Measurements from ENCODE around the gene RNF123. TPM values are rescaled to one million over a fixed set of nuclear protein-coding genes. Genes with fewer than 3 reads are reported as not detected.
A peak's percentile ranks its signal among the peaks of the same experiment; 100 is the strongest.
"Not testable (repeated sequence)": the region's sequence is repeated elsewhere in the genome, so short reads cannot be mapped to it uniquely, and the experiment has no call there.

The RNF123 gene
- total RNA-seq, 3 donors from 2014 or later (not counting 1 experiment from before 2014, with no cell fraction given) = 48.5 to 58.7 (median 55.6) TPM

GRCh38 chr3:49683162-49683561 is 6.2 kb upstream of the RNF123 start:
- H3K27ac Mint-ChIP-seq = no peak overlapping the region
- Histone ChIP-seq H3K4me3 (ENCODE audit: low read length) (no peak overlapping the region), H3K4me1 (ENCODE audit: control insufficient read depth, insufficient read depth, low read length) (peaks cover 15% of the 10 kb centered on the region), H3K36me3 (ENCODE audit: control insufficient read depth, insufficient read depth, low read length) (peaks cover 53% of the 10 kb centered on the region), H3K27ac (ENCODE audit: low read length) (no peak overlapping the region), H3K9me3 (ENCODE audit: control insufficient read depth, insufficient read depth, low read length) (no peaks in the 10 kb centered on the region), H3K27me3 (ENCODE audit: control insufficient read depth, insufficient read depth, low read length) (peaks cover 2% of the 10 kb centered on the region)
- H3K9me3 Mint-ChIP-seq = no peaks in the 10 kb centered on the region
- H3K4me1 Mint-ChIP-seq = peaks cover 6 to 9% of the 10 kb centered on the region in 2 donors
- intact Hi-C loops (cut with micrococcal nuclease) = no loop called here
- H3K4me3 Mint-ChIP-seq = no peak overlapping the region
- 100% methylated on average over 6 of the region's 6 CpGs for WGBS (ENCODE audit: insufficient coverage)
- peaks cover 8% of the 10 kb centered on the region for H3K36me3 Mint-ChIP-seq
- DNase-seq = no peak
- TF ChIP-seq CTCF (IDR thresholded peaks at IDR 0.05) = no peak
- no peaks in the 10 kb centered on the region for H3K27me3 Mint-ChIP-seq (ENCODE audit: low read depth in 2 of 2)
- no peak for ATAC-seq

- H3K9me3 ChIP-seq (ENCODE audit: control insufficient read depth, insufficient read depth, low read length); H3K4me3 Mint-ChIP-seq; H3K27me3 ChIP-seq (ENCODE audit: control insufficient read depth, insufficient read depth, low read length); H3K4me3 ChIP-seq (ENCODE audit: low read length); H3K27ac Mint-ChIP-seq; H3K36me3 Mint-ChIP-seq; H3K9me3 Mint-ChIP-seq; H3K27ac ChIP-seq (ENCODE audit: low read length); H3K27me3 Mint-ChIP-seq (ENCODE audit: low read depth in 2 of 2); intact Hi-C loops (cut with micrococcal nuclease); DNase-seq; ATAC-seq: not testable (repeated sequence)
- Histone ChIP-seq H3K36me3 (ENCODE audit: control insufficient read depth, insufficient read depth, low read length) (peaks cover 40% of the 10 kb centered on the region), H3K4me1 (ENCODE audit: control insufficient read depth, insufficient read depth, low read length) (peaks cover 24% of the 10 kb centered on the region)
- WGBS (ENCODE audit: insufficient coverage) = 100% methylated on average over 2 of the region's 2 CpGs
- H3K4me1 Mint-ChIP-seq = peaks cover 18 to 21% of the 10 kb centered on the region in 2 donors
Measured at GRCh38 chr3:49684453-49684852, 4.9 kb upstream of the RNF123 start.

- H3K4me3 ChIP-seq (ENCODE audit: low read length); H3K27ac ChIP-seq (ENCODE audit: low read length); intact Hi-C loops (cut with micrococcal nuclease); H3K27me3 Mint-ChIP-seq (ENCODE audit: low read depth in 2 of 2); H3K27ac Mint-ChIP-seq; H3K36me3 Mint-ChIP-seq; ATAC-seq; H3K9me3 ChIP-seq (ENCODE audit: control insufficient read depth, insufficient read depth, low read length); DNase-seq; H3K9me3 Mint-ChIP-seq; H3K27me3 ChIP-seq (ENCODE audit: control insufficient read depth, insufficient read depth, low read length): not testable (repeated sequence)
- peaks cover 30% of the 10 kb centered on the region for H3K4me1 ChIP-seq (ENCODE audit: control insufficient read depth, insufficient read depth, low read length)
- WGBS (ENCODE audit: insufficient coverage) = 97% methylated on average over 2 of the region's 10 CpGs
- peaks cover 34% of the 10 kb centered on the region for H3K36me3 ChIP-seq (ENCODE audit: control insufficient read depth, insufficient read depth, low read length)
- Mint-ChIP-seq H3K4me1 (peaks cover 19 to 24% of the 10 kb centered on the region in 2 donors), H3K4me3 (peak overlapping the region; percentile 9)
Measured at GRCh38 chr3:49685103-49685502, 4.3 kb upstream of the RNF123 start.

GRCh38 chr3:49685846-49686245 is 3.5 kb upstream of the RNF123 start:
- H3K27ac Mint-ChIP-seq; H3K9me3 Mint-ChIP-seq; H3K27ac ChIP-seq (ENCODE audit: low read length); H3K36me3 Mint-ChIP-seq; H3K27me3 Mint-ChIP-seq (ENCODE audit: low read depth in 2 of 2); H3K4me3 ChIP-seq (ENCODE audit: low read length); DNase-seq; intact Hi-C loops (cut with micrococcal nuclease); H3K9me3 ChIP-seq (ENCODE audit: control insufficient read depth, insufficient read depth, low read length); H3K27me3 ChIP-seq (ENCODE audit: control insufficient read depth, insufficient read depth, low read length): not testable (repeated sequence)
- H3K4me1 ChIP-seq (ENCODE audit: control insufficient read depth, insufficient read depth, low read length) = peaks cover 38% of the 10 kb centered on the region
- Mint-ChIP-seq H3K4me3 (peak overlapping the region; percentile 35), H3K4me1 (peaks cover 22 to 26% of the 10 kb centered on the region in 2 donors)
- peak in 1 of 3 donors; percentile 7 for ATAC-seq
- 31% methylated on average over 33 of the region's 36 CpGs for WGBS (ENCODE audit: insufficient coverage)
- peaks cover 26% of the 10 kb centered on the region for H3K36me3 ChIP-seq (ENCODE audit: control insufficient read depth, insufficient read depth, low read length)

GRCh38 chr3:49686346-49686745 is 3.0 kb upstream of the RNF123 start:
- intact Hi-C loops (cut with micrococcal nuclease); H3K9me3 ChIP-seq (ENCODE audit: control insufficient read depth, insufficient read depth, low read length); H3K27ac ChIP-seq (ENCODE audit: low read length); H3K27ac Mint-ChIP-seq; H3K36me3 Mint-ChIP-seq; H3K9me3 Mint-ChIP-seq; H3K27me3 Mint-ChIP-seq (ENCODE audit: low read depth in 2 of 2); H3K27me3 ChIP-seq (ENCODE audit: control insufficient read depth, insufficient read depth, low read length): not testable (repeated sequence)
- peaks cover 41% of the 10 kb centered on the region for H3K4me1 ChIP-seq (ENCODE audit: control insufficient read depth, insufficient read depth, low read length)
- WGBS (ENCODE audit: insufficient coverage) = 3% methylated on average over 19 of the region's 29 CpGs
- peak in 2 of 3 donors; percentile 5 to 6 for ATAC-seq
- peak overlapping the region; percentile 31 for H3K4me3 ChIP-seq (ENCODE audit: low read length)
- peak in 1 of 2 donors; percentile 42 for DNase-seq
- peaks cover 22% of the 10 kb centered on the region for H3K36me3 ChIP-seq (ENCODE audit: control insufficient read depth, insufficient read depth, low read length)
- peaks cover 22 to 31% of the 10 kb centered on the region in 2 donors for H3K4me1 Mint-ChIP-seq
- peak overlapping the region; percentile 65 for H3K4me3 Mint-ChIP-seq

GRCh38 chr3:49686769-49687423 is 2.5 kb upstream of the RNF123 start:
- H3K9me3 ChIP-seq (ENCODE audit: control insufficient read depth, insufficient read depth, low read length); H3K27ac ChIP-seq (ENCODE audit: low read length); H3K27me3 ChIP-seq (ENCODE audit: control insufficient read depth, insufficient read depth, low read length); H3K36me3 Mint-ChIP-seq; H3K9me3 Mint-ChIP-seq; intact Hi-C loops (cut with micrococcal nuclease); H3K27ac Mint-ChIP-seq; H3K27me3 Mint-ChIP-seq (ENCODE audit: low read depth in 2 of 2): not testable (repeated sequence)
- ATAC-seq (peak; percentile 19 to 26 (median 23)), DNase-seq (peak in 1 of 2 donors; percentile 45)
- peak overlapping the region; percentile 50 for H3K4me3 Mint-ChIP-seq
- peak overlapping the region; percentile 31 for H3K4me3 ChIP-seq (ENCODE audit: low read length)
- peaks cover 44% of the 10 kb centered on the region for H3K4me1 ChIP-seq (ENCODE audit: control insufficient read depth, insufficient read depth, low read length)
- peaks cover 19% of the 10 kb centered on the region for H3K36me3 ChIP-seq (ENCODE audit: control insufficient read depth, insufficient read depth, low read length)
- WGBS (ENCODE audit: insufficient coverage) = 21% methylated on average over 44 of the region's 44 CpGs
- peaks cover 22 to 35% of the 10 kb centered on the region in 2 donors for H3K4me1 Mint-ChIP-seq

GRCh38 chr3:49687424-49687795 is 1.9 kb upstream of the RNF123 start:
- DNase-seq; H3K27me3 Mint-ChIP-seq (ENCODE audit: low read depth in 2 of 2); H3K4me3 ChIP-seq (ENCODE audit: low read length); H3K27ac ChIP-seq (ENCODE audit: low read length); H3K27ac Mint-ChIP-seq; ATAC-seq; H3K9me3 Mint-ChIP-seq; H3K36me3 Mint-ChIP-seq; intact Hi-C loops (cut with micrococcal nuclease); H3K9me3 ChIP-seq (ENCODE audit: control insufficient read depth, insufficient read depth, low read length); H3K27me3 ChIP-seq (ENCODE audit: control insufficient read depth, insufficient read depth, low read length): not testable (repeated sequence)
- H3K4me1 ChIP-seq (ENCODE audit: control insufficient read depth, insufficient read depth, low read length) = peaks cover 44% of the 10 kb centered on the region
- Mint-ChIP-seq H3K4me3 (peak overlapping the region; percentile 50), H3K4me1 (peaks cover 23 to 37% of the 10 kb centered on the region in 2 donors)
- WGBS (ENCODE audit: insufficient coverage) = 94% methylated on average over 12 of the region's 12 CpGs
- peaks cover 14% of the 10 kb centered on the region for H3K36me3 ChIP-seq (ENCODE audit: control insufficient read depth, insufficient read depth, low read length)
